B cell (primary cell): ENCODE measurements around the gene ADAM17. TPM values are rescaled to one million over a fixed set of nuclear protein-coding genes. Genes with fewer than 3 reads are reported as not detected.

Source experiments
- ATAC-seq: fragments of 200-7000 bp; cut with Tn5 transposase; one replicate; pipeline ENCODE4 v1.10.0; 2021; ENCODE audit warnings: low read depth, mild to moderate bottlenecking, moderate number of reproducible peaks, moderate library complexity
- CTCF ChIA-PET: fragments of 350-600 bp; sonication (Branson Sonifier 250); formaldehyde crosslinking; loops from one replicate; lab custom pipeline; 2021; ENCODE audit warnings: antibody characterized with exemption, inconsistent platforms; lab: Charles Lee
- POLR2A ChIA-PET: fragments of 350-600 bp; sonication (Branson Sonifier 250); formaldehyde crosslinking; loops from one replicate; lab custom pipeline; 2021; ENCODE audit warnings: antibody characterized with exemption; lab: Charles Lee
- DNase-seq: peaks from one replicate; pipeline ENCODE4 v3.0.0; 2013
- H2AFZ ChIP-seq: 2 replicates; pipeline ENCODE4 v1.6.1; 2012; ENCODE audit warnings: mild to moderate bottlenecking, low read depth, low read length; ENCODE audit not compliant: insufficient read depth, poor library complexity, severe bottlenecking
- H3K27ac ChIP-seq, 2 donors: 1 replicate in 1 of 2; 2 replicates in 1 of 2; pipeline ENCODE4 v1.5.1; 2012 to 2013; ENCODE audit warnings: low read length in 2 of 2, mild to moderate bottlenecking in 2 of 2, moderate library complexity in 1 of 2
- H3K27me3 ChIP-seq, 4 experiments: fragments of 200-600 bp in 1 of 4; sonication (generic) in 1 of 4; replicated peaks in 1 of 4; 1 replicate in 2 of 4; 2 replicates in 2 of 4; pipeline versions ENCODE4 v1.6.1 to v1.7.0; 2013 to 2016; ENCODE audit warnings: low read length in 3 of 4, mild to moderate bottlenecking in 2 of 4, mixed read lengths in 1 of 4, moderate library complexity in 1 of 4; ENCODE audit not compliant: insufficient read depth in 4 of 4, control insufficient read depth in 3 of 4; ENCODE audit errors: control extremely low read depth in 1 of 4
- H3K36me3 ChIP-seq, 2 experiments: replicated peaks in 1 of 2; 1 replicate in 1 of 2; 2 replicates in 1 of 2; pipeline versions ENCODE4 v1.6.1 to v1.7.1; 2013; ENCODE audit warnings: low read length in 1 of 2; ENCODE audit not compliant: insufficient read depth in 2 of 2, control insufficient read depth in 1 of 2; ENCODE audit errors: control extremely low read depth in 1 of 2, extremely low read depth in 1 of 2
- H3K4me1 ChIP-seq, 2 donors: fragments of 200-600 bp in 1 of 2; sonication (generic) in 1 of 2; 1 replicate in 1 of 2; 2 replicates in 1 of 2; pipeline versions ENCODE4 v1.5.1 to v1.6.1; 2013 to 2017; ENCODE audit warnings: low read length in 2 of 2; ENCODE audit not compliant: control insufficient read depth in 2 of 2, insufficient read depth in 2 of 2
- H3K4me2 ChIP-seq: replicated peaks from 2 replicates; pipeline ENCODE3; 2012; ENCODE audit warnings: mild to moderate bottlenecking, low read depth, low read length; ENCODE audit not compliant: poor library complexity, severe bottlenecking
- H3K4me3 ChIP-seq, 5 experiments: fragments of 200-600 bp in 1 of 5; sonication (generic) in 1 of 5; 1 replicate in 3 of 5; 2 replicates in 2 of 5; pipeline versions ENCODE4 v1.5.1 to v1.7.0; 2011 to 2016; ENCODE audit warnings: low read length in 4 of 5, mild to moderate bottlenecking in 4 of 5, low read depth in 2 of 5, control low read depth in 1 of 5, moderate library complexity in 1 of 5; ENCODE audit not compliant: insufficient read depth in 1 of 5; ENCODE audit errors: control extremely low read depth in 1 of 5, extremely low read depth in 1 of 5
- H3K79me2 ChIP-seq: fragments of 200-600 bp; sonication (generic); one replicate; pipeline ENCODE4 v1.6.0; 2016; ENCODE audit warnings: low read length; ENCODE audit not compliant: control insufficient read depth, insufficient read depth
- H3K9ac ChIP-seq: fragments of 200-600 bp; sonication (generic); 2 replicates; pipeline ENCODE4 v1.6.1; 2017; ENCODE audit warnings: mild to moderate bottlenecking, low read length, moderate library complexity
- H3K9me3 ChIP-seq, 3 donors: one replicate each; pipeline versions ENCODE4 v1.6.1 to v1.7.1; 2013; ENCODE audit warnings: low read length in 2 of 3; ENCODE audit not compliant: control insufficient read depth in 2 of 3, insufficient read depth in 1 of 3; ENCODE audit errors: control extremely low read depth in 1 of 3
- H4K20me1 ChIP-seq: 2 replicates; pipeline ENCODE4 v1.6.0; 2012; ENCODE audit warnings: mild to moderate bottlenecking, low read length; ENCODE audit not compliant: insufficient read depth, control insufficient read depth, poor library complexity, severe bottlenecking
- H3K27ac Mint-ChIP-seq: one replicate; pipeline ENCODE4 v1.8.0; 2021; ENCODE audit warnings: mixed read lengths
- H3K27me3 Mint-ChIP-seq: one replicate; pipeline ENCODE4 v1.8.0; 2021; ENCODE audit warnings: mixed read lengths
- H3K4me1 Mint-ChIP-seq: one replicate; pipeline ENCODE4 v1.8.0; 2021; ENCODE audit warnings: mixed read lengths
- H3K4me3 Mint-ChIP-seq: one replicate; pipeline ENCODE4 v1.8.0; 2021; ENCODE audit warnings: mixed read lengths
- H3K9me3 Mint-ChIP-seq: one replicate; pipeline ENCODE4 v1.8.0; 2022; ENCODE audit warnings: mixed read lengths; ENCODE audit not compliant: insufficient read depth
- CTCF ChIP-seq: fragments of 200-600 bp; IDR thresholded peaks from one replicate; pipeline ENCODE4 v1.8.0; 2022; ENCODE audit warnings: antibody characterized with exemption, mild to moderate bottlenecking
- EZH2 ChIP-seq: IDR thresholded peaks from 2 replicates; pipeline ENCODE4 v1.6.1; 2012; ENCODE audit warnings: borderline replicate concordance, low read depth, mild to moderate bottlenecking, moderate library complexity, low read length; ENCODE audit not compliant: insufficient read depth, poor library complexity, severe bottlenecking
- WGBS: methylation state at CpG from one replicate; pipeline ENCODE4 v1.1.5; 2013; ENCODE audit warnings: missing lambda C conversion rate; ENCODE audit not compliant: insufficient coverage; 5-methylcytosine and 5-hydroxymethylcytosine counted together
- intact Hi-C: fragments of 100-400 bp; cut with micrococcal nuclease; formaldehyde crosslinking; loops from one replicate; pipeline ENCODE4 v1.10.0; 2022
- polyA plus RNA-seq: library from polyadenylated mRNA; depleted of rRNA; stranded (reverse); fragments of >200 nt; gene quantifications from 2 replicates; pipeline ENCODE4 v1.2.3, GENCODE V29; 2012
- total RNA-seq, 2 donors: library from RNA; stranded (reverse); fragments of 120-200 nt in 1 of 2; gene quantifications; 1 replicate in 1 of 2; 2 replicates in 1 of 2; pipeline versions ENCODE4 v1.2.3 to v1.2.4, GENCODE V29; 2013 to 2022

The ADAM17 gene
- total and polyA plus RNA-seq, 2 donors (not counting 1 experiment from before 2014, with no cell fraction given) = 13.9 to 57.8 TPM

- H3K4me3 Mint-ChIP-seq = no peak overlapping the region
- ATAC-seq (no peak), DNase-seq (no peak)
- H4K20me1 ChIP-seq = no peaks in the 10 kb centered on the region
- no peaks in the 10 kb centered on the region for H3K27me3 Mint-ChIP-seq
- intact Hi-C loops = no loop called here
- no peak overlapping the region for H2AFZ ChIP-seq
- CTCF ChIA-PET = no interaction called here
- POLR2A ChIA-PET = interaction anchor here (0.7 kb wide), 1 partner anchor 10 kb away, joined by 5 read pairs; no protein-coding TSS in a partner anchor
- H3K27ac Mint-ChIP-seq = no peak overlapping the region
- no peak overlapping the region for H3K9ac ChIP-seq
- H3K4me3 ChIP-seq = no peak overlapping the region
- H3K79me2 ChIP-seq = no peaks in the 10 kb centered on the region
- H3K4me1 ChIP-seq = no peaks in the 10 kb centered on the region
- no peak overlapping the region for H3K27ac ChIP-seq
- no peaks in the 10 kb centered on the region for H3K9me3 Mint-ChIP-seq
- TF ChIP-seq EZH2 (no peak), CTCF (no peak)
- H3K27me3 ChIP-seq = no peaks in the 10 kb centered on the region
- no peaks in the 10 kb centered on the region for H3K4me1 Mint-ChIP-seq
- H3K9me3 ChIP-seq = no peaks in the 10 kb centered on the region
- 100% methylated on average over 1 of the region's 1 CpG for WGBS
- peaks cover 0 to 15% of the 10 kb centered on the region in 2 experiments for H3K36me3 ChIP-seq
- H3K4me2 ChIP-seq = no peak overlapping the region
These were observed 104.4 kb downstream of the ADAM17 start for GRCh38 chr2:9451231-9451630.

GRCh38 chr2:9445089-9445488 is 110.5 kb downstream of the ADAM17 start:
- DNase-seq (no peak), ATAC-seq (no peak)
- TF ChIP-seq CTCF = no peak
- no peak for TF ChIP-seq EZH2
- intact Hi-C loops = no loop called here
- CTCF ChIA-PET = no interaction called here
- no peak overlapping the region for H3K27ac Mint-ChIP-seq
- peaks cover 2 to 38% of the 10 kb centered on the region in 2 experiments for H3K36me3 ChIP-seq
- no peak overlapping the region for H3K4me3 ChIP-seq
- H4K20me1 ChIP-seq = no peaks in the 10 kb centered on the region
- no peak overlapping the region for H3K4me3 Mint-ChIP-seq
- H3K9me3 Mint-ChIP-seq = no peaks in the 10 kb centered on the region
- POLR2A ChIA-PET = no interaction called here
- H3K27me3 Mint-ChIP-seq = no peaks in the 10 kb centered on the region
- WGBS = 94% methylated on average over 2 of the region's 7 CpGs
- H3K4me2 ChIP-seq = no peak overlapping the region
- no peaks in the 10 kb centered on the region for H3K79me2 ChIP-seq
- no peak overlapping the region for H3K27ac ChIP-seq
- no peak overlapping the region for H3K9ac ChIP-seq
- no peaks in the 10 kb centered on the region for H3K4me1 Mint-ChIP-seq
- H3K4me1 ChIP-seq = no peaks in the 10 kb centered on the region
- no peak overlapping the region for H2AFZ ChIP-seq
- no peaks in the 10 kb centered on the region for H3K9me3 ChIP-seq
- H3K27me3 ChIP-seq = no peaks in the 10 kb centered on the region
